Stomach smooth muscle (tissue), 2 donors: ENCODE data around the gene PSMC3IP.
"Not testable (repeated sequence)": the region's sequence is repeated elsewhere in the genome, so short reads cannot be mapped to it uniquely, and the experiment has no call there.

Experiments used
- H3K27ac ChIP-seq: one replicate; pipeline ENCODE4 v1.7.0; 2013; ENCODE audit warnings: mild to moderate bottlenecking, low read length, inconsistent platforms
- H3K27me3 ChIP-seq, 2 donors: one replicate each; pipeline ENCODE4 v1.7.0; 2013; ENCODE audit warnings: low read length in 2 of 2; ENCODE audit not compliant: insufficient read depth in 2 of 2, control insufficient read depth in 1 of 2
- H3K36me3 ChIP-seq, 2 donors: one replicate each; pipeline ENCODE4 v1.7.0; 2013; ENCODE audit warnings: low read length in 2 of 2; ENCODE audit not compliant: control insufficient read depth in 2 of 2, insufficient read depth in 2 of 2
- H3K4me1 ChIP-seq: one replicate; pipeline ENCODE4 v1.7.0; 2013; ENCODE audit warnings: low read length; ENCODE audit not compliant: control insufficient read depth, insufficient read depth
- H3K4me3 ChIP-seq, 2 donors: one replicate each; pipeline ENCODE4 v1.7.0; 2013; ENCODE audit warnings: low read length in 2 of 2
- H3K9ac ChIP-seq, 2 donors: one replicate each; pipeline ENCODE4 v1.7.0; 2013; ENCODE audit warnings: low read length in 2 of 2, mild to moderate bottlenecking in 1 of 2
- H3K9me3 ChIP-seq, 2 donors: one replicate each; pipeline ENCODE4 v1.7.0; 2013; ENCODE audit warnings: low read length in 2 of 2; ENCODE audit not compliant: control insufficient read depth in 2 of 2
- donor health status: healthy.
- donor health status: Pancreatic carcinoma.

Gene PSMC3IP

GRCh38 chr17:42560246-42560645 lies 17.3 kb downstream of the PSMC3IP start:
- H3K27me3 ChIP-seq, result no peaks in the 10 kb centered on the region
- no peak overlapping the region for H3K27ac ChIP-seq
- peaks cover 5 to 11% of the 10 kb centered on the region in 2 donors for H3K36me3 ChIP-seq
- no peak overlapping the region for H3K9ac ChIP-seq
- no peak overlapping the region for H3K4me3 ChIP-seq
- no peaks in the 10 kb centered on the region for H3K9me3 ChIP-seq
- peaks cover 32% of the 10 kb centered on the region for H3K4me1 ChIP-seq

- Histone ChIP-seq H3K9ac (no peak overlapping the region), H3K4me3 (no peak overlapping the region), H3K4me1 (peaks cover 34% of the 10 kb centered on the region), H3K27ac (no peak overlapping the region), H3K9me3 (no peaks in the 10 kb centered on the region), H3K36me3 (no peaks in the 10 kb centered on the region), H3K27me3 (no peaks in the 10 kb centered on the region)
These were observed 18.5 kb downstream of the PSMC3IP start for GRCh38 chr17:42559075-42559474.

GRCh38 chr17:42555961-42556617 lies 21.4 kb downstream of the PSMC3IP start:
- H3K36me3 ChIP-seq, H3K9ac ChIP-seq, H3K27me3 ChIP-seq, H3K4me3 ChIP-seq, H3K27ac ChIP-seq, H3K9me3 ChIP-seq: not testable (repeated sequence)
- peaks cover 20% of the 10 kb centered on the region for H3K4me1 ChIP-seq

GRCh38 chr17:42555122-42555622 lies 22.4 kb downstream of the PSMC3IP start:
- Histone ChIP-seq H3K4me3 (peak overlapping the region; percentile 89 to 93), H3K36me3 (no peaks in the 10 kb centered on the region), H3K27me3 (no peaks in the 10 kb centered on the region), H3K27ac (peak overlapping the region; percentile 82), H3K9me3 (no peaks in the 10 kb centered on the region), H3K4me1 (peaks cover 20% of the 10 kb centered on the region), H3K9ac (peak overlapping the region; percentile 98 to 99)

- H3K9me3 ChIP-seq, result no peaks in the 10 kb centered on the region
- H3K9ac ChIP-seq, result peak overlapping the region; percentile 98 to 99
- no peaks in the 10 kb centered on the region for H3K36me3 ChIP-seq
- H3K4me1 ChIP-seq, result peaks cover 20% of the 10 kb centered on the region
- peak overlapping the region; percentile 89 to 93 for H3K4me3 ChIP-seq
- peak overlapping the region; percentile 82 for H3K27ac ChIP-seq
- H3K27me3 ChIP-seq, result no peaks in the 10 kb centered on the region
These were observed 23.0 kb downstream of the PSMC3IP start for GRCh38 chr17:42554250-42555121.

- H3K4me1 ChIP-seq, result peaks cover 20% of the 10 kb centered on the region
- peak overlapping the region; percentile 89 to 93 for H3K4me3 ChIP-seq
- no peaks in the 10 kb centered on the region for H3K36me3 ChIP-seq
- peak overlapping the region; percentile 82 for H3K27ac ChIP-seq
- peak overlapping the region; percentile 98 to 99 for H3K9ac ChIP-seq
- H3K9me3 ChIP-seq, result no peaks in the 10 kb centered on the region
- H3K27me3 ChIP-seq, result no peaks in the 10 kb centered on the region
These were observed 23.7 kb downstream of the PSMC3IP start for GRCh38 chr17:42553866-42554249.

- no peaks in the 10 kb centered on the region for H3K9me3 ChIP-seq
- H3K9ac ChIP-seq, result peak overlapping the region in 1 of 2 donors; percentile 99
- H3K4me3 ChIP-seq, result peak overlapping the region in 1 of 2 donors; percentile 89
- H3K27me3 ChIP-seq, result no peaks in the 10 kb centered on the region
- H3K27ac ChIP-seq, result no peak overlapping the region
- peaks cover 21% of the 10 kb centered on the region for H3K4me1 ChIP-seq
- no peaks in the 10 kb centered on the region for H3K36me3 ChIP-seq
These were observed 24.2 kb downstream of the PSMC3IP start for GRCh38 chr17:42553161-42553818.

- H3K4me3 ChIP-seq, result peak within 1 kb of the TSS; percentile 89 to 93
- H3K36me3 ChIP-seq, H3K9me3 ChIP-seq, H3K27ac ChIP-seq, H3K27me3 ChIP-seq: not testable (repeated sequence)
- H3K4me1 ChIP-seq, result peaks cover 24% of the 10 kb centered on the region
- peak within 1 kb of the TSS in 1 of 2 donors; percentile 99 for H3K9ac ChIP-seq
These were observed 24.8 kb downstream of the PSMC3IP start, which contains the start of gene HSD17B1 for GRCh38 chr17:42552736-42553135. TSS of gene HSD17B1 (plus strand) at chr17:42552923. CDS start at chr17:42552934, 11 bp downstream.

- Histone ChIP-seq H3K27me3 (no peaks in the 10 kb centered on the region), H3K27ac (no peak overlapping the region), H3K4me3 (no peak overlapping the region), H3K4me1 (peaks cover 16% of the 10 kb centered on the region), H3K36me3 (no peaks in the 10 kb centered on the region), H3K9me3 (no peaks in the 10 kb centered on the region), H3K9ac (no peak overlapping the region)
These were observed 28.4 kb downstream of the PSMC3IP start for GRCh38 chr17:42548993-42549755.
